Measurements from ENCODE around the gene MIR17HG.

MIR17HG gene

DNA sequence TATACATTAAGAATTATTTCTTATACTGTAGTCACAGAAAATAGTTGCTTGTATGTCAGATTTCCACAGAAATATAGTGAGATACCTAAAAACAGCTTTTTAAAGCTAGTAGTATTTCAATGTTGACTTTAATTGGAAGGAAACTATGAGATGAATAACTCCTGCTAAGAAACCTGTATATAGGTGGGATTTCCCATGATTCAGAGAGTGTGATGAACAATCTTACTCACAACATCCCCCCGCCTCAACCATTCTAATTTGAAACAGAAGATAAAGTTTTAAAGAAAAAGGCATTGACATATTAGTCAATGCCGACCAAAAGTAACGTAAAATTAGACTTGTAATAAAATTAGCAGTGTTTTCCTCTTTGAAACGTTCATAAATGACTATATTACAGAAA, 1.4 kb upstream of the MIR17HG start:
- no peak for TF ChIP-seq CTCF (IDR thresholded peaks at IDR 0.05; ENCODE audit: control insufficient read depth, extremely low read depth, insufficient read depth)
- H3K4me3 ChIP-seq (ENCODE audit: low read depth, low read length) = no peak overlapping the region
- no peak for DNase-seq (ENCODE audit: low read depth)

DNA sequence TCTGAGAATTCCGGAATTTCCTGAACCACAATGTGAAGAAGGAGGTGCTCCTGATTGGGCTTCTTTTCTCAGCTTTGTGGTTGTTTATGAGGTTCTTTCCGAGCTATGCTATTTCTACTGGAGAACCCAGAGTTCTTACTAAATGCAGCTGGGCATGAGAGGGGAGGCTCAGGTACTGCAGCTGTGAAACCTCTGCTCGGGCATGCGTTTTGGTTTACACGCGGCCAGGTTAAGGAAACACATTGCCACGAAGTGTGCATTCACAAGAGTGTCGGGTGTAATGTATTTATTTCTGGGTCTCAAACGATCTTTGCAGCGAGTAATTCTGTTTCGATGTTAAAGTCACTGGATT, 661 bp upstream of the MIR17HG start:
- TF ChIP-seq CTCF (IDR thresholded peaks at IDR 0.05; ENCODE audit: control insufficient read depth, extremely low read depth, insufficient read depth) = no peak
- peak overlapping the region; percentile 68 for H3K4me3 ChIP-seq (ENCODE audit: low read depth, low read length)
- no peak for DNase-seq (ENCODE audit: low read depth)

DNA sequence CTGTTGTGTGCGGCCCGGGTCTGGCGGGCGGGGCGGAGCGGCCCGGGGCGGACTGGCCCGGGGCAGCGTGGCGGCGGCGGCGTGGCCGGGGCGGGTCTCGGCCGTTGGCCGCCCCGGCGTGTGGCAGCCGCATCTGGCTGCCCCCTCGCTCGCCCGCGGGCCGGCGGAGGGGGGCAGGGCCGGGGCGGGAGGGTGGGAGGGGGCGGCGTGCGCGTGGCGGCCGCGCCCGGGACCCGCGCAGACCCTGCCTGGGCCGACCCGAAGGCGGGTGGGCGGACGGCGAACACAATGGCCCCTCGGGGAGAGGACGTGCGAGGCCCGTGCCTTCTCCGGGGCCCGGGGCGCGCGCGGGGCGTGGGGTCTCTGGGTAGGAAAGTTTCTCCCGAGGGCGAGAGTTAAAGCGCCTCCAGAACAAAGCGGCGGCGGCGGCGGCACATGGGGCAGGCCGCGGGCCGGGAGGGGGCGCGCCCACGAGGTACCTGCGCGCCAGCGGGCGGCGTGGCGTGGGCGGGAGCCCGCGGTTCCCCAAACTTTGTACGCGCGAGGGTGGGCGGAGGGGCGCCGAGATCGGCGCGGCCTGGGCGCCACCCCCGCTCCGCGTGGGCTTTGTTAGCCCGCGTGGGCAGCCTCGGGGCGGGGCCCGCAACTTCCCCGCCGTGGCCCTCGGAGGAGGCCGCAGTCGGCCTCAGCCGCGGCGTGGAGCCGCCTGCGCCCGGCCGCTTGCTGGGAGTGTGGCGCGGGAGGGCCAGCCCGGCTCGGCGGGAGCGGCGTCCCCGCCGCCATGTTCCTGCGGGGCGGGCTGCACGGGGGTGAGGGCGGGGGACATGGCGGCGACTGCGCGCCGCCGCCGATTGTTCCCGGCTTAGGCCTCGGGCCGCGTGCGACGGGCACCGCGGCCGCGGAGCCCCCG, 764 bp downstream of the MIR17HG start:
- no peak; the same call in 1 of the 2 replicates for TF ChIP-seq CTCF (IDR thresholded peaks at IDR 0.05; ENCODE audit: control insufficient read depth, extremely low read depth, insufficient read depth)
- no peak for DNase-seq (ENCODE audit: low read depth)
- peak overlapping the region; percentile 68 for H3K4me3 ChIP-seq (ENCODE audit: low read depth, low read length)

DNA sequence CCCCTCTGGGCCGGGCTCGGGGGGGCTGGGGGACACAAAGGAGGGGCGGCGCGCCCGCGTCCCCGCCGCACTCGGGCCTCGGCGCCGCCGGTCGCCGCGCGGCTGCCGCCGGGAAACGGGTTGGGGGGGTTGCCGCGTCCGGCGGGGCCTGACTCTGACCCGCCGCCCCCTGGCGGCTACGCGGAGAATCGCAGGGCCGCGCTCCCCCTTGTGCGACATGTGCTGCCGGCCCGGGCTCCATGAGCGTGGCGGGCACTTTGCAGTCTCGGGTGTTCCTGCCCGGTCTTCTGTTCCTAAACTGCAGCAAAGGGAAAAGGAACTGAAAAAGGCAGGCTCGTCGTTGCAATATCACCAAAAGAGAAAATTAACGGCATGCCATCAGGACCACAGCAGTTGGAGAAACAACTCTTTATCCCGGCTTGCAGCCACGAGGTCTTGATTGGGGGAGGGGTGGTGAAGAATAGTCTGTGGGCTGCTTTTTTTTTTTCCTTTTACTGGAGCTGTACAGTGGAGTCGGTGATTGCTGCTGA, 1.5 kb downstream of the MIR17HG start:
- peak overlapping the region; percentile 68 for H3K4me3 ChIP-seq (ENCODE audit: low read depth, low read length)
- DNase-seq (ENCODE audit: low read depth) = no peak
- TF ChIP-seq CTCF (IDR thresholded peaks at IDR 0.05; ENCODE audit: control insufficient read depth, extremely low read depth, insufficient read depth) = peak; percentile 84

GRCh38 chr13:91349992-91350911, 2.8 kb downstream of the MIR17HG start:
- peak overlapping the region; percentile 68 for H3K4me3 ChIP-seq (ENCODE audit: low read depth, low read length)
- no peak for TF ChIP-seq CTCF (IDR thresholded peaks at IDR 0.05; ENCODE audit: control insufficient read depth, extremely low read depth, insufficient read depth)
- DNase-seq (ENCODE audit: low read depth) = no peak

- no peak for TF ChIP-seq CTCF (IDR thresholded peaks at IDR 0.05; ENCODE audit: control insufficient read depth, extremely low read depth, insufficient read depth)
- no peak for DNase-seq (ENCODE audit: low read depth)
- no peak overlapping the region for H3K4me3 ChIP-seq (ENCODE audit: low read depth, low read length)
Observed at GRCh38 chr13:91351123-91351522, 3.6 kb downstream of the MIR17HG start.

Measured in LNCaP clone FGC (cell line).